K562 (cell line): ENCODE results near the gene HNRNPA3. TPM values are rescaled to one million over a fixed set of nuclear protein-coding genes. Genes with fewer than 3 reads are reported as not detected.
A peak's percentile ranks its signal among the peaks of the same experiment; 100 is the strongest.

Experiments used
- BRF2 ChIP-seq: IDR thresholded peaks from 3 replicates; pipeline ENCODE4 v1.6.1; 2011; ENCODE audit warnings: borderline replicate concordance, mild to moderate bottlenecking; ENCODE audit not compliant: insufficient read length, insufficient read depth
- CTCFL ChIP-seq: IDR thresholded peaks from 2 replicates; pipeline ENCODE4 v1.6.1; 2011; ENCODE audit warnings: borderline replicate concordance, low read depth, mild to moderate bottlenecking, moderate library complexity, low read length; ENCODE audit not compliant: insufficient read depth, poor library complexity, severe bottlenecking
- ESRRB ChIP-seq: fragments of 250-450 bp; sonication (Bioruptor Pico); IDR thresholded peaks from 2 replicates; pipeline ENCODE4 v1.5.0; 2020; ENCODE audit warnings: mild to moderate bottlenecking, moderate library complexity, borderline replicate concordance
- PRPF4 ChIP-seq: fragments of 200-400 bp; formaldehyde crosslinking; IDR thresholded peaks from one replicate; pipeline ENCODE4 v1.6.1; 2017; ENCODE audit warnings: low read length, low read depth, mild to moderate bottlenecking; ENCODE audit not compliant: insufficient read depth, poor library complexity, severe bottlenecking
- SREBF1 ChIP-seq: fragments of 150-350 bp; IDR thresholded peaks from 2 replicates; pipeline ENCODE4 v1.6.1; 2014; ENCODE audit warnings: antibody characterized with exemption, low read depth, low read length, borderline replicate concordance
- TAL1 ChIP-seq: fragments of 450-650 bp; IDR thresholded peaks from 2 replicates; pipeline ENCODE4 v1.6.1; 2016; ENCODE audit warnings: mild to moderate bottlenecking
- TFAP4 ChIP-seq: sonication (generic); formaldehyde crosslinking; IDR thresholded peaks from 2 replicates; pipeline ENCODE4 v1.8.0; 2022; ENCODE audit warnings: missing genetic modification reagents, mild to moderate bottlenecking, moderate library complexity, borderline replicate concordance
- ZBTB2 ChIP-seq: fragments of 450-650 bp; IDR thresholded peaks from 2 replicates; pipeline ENCODE4 v1.6.1; 2016; ENCODE audit warnings: antibody characterized with exemption
- ZBTB40 ChIP-seq, 2 experiments: fragments of 450-650 bp in 1 of 2; sonication (generic) in 1 of 2; formaldehyde crosslinking in 1 of 2; IDR thresholded peaks; 2 replicates each; pipeline versions ENCODE4 v1.7.1 to v1.9.0; 2016 to 2022; ENCODE audit warnings: inconsistent platforms in 1 of 2, mild to moderate bottlenecking in 1 of 2, missing genetic modification reagents in 1 of 2
- ZC3H4 ChIP-seq: sonication (generic); formaldehyde crosslinking; IDR thresholded peaks from 2 replicates; pipeline ENCODE4 v1.9.0; 2021; ENCODE audit warnings: missing genetic modification reagents, borderline replicate concordance
- polyA plus RNA-seq, 8 experiments: library from polyadenylated mRNA; depleted of rRNA in 4 of 8; stranded (reverse) in 5 of 8; unstranded in 3 of 8; fragments of >200 nt; fragmentation: Nextera tagmentation in 2 of 8; fragmentation: Illumina TruSeq in 1 of 8; extraction: Ambion mirVana in 2 of 8; extraction: Trizol in 1 of 8; gene quantifications; 2 replicates each; pipeline versions ENCODE4 v1.2.1 to v1.2.3, GENCODE V29; 2011 to 2014; ENCODE audit warnings: inconsistent platforms in 1 of 8, missing spikeins in 1 of 8
- total RNA-seq, 7 experiments: library from RNA; depleted of rRNA in 6 of 7; stranded (reverse); fragments of >200 nt in 6 of 7; fragmentation: Illumina TruSeq in 2 of 7; extraction: Trizol in 2 of 7; gene quantifications; 2 replicates each; pipeline versions ENCODE4 v1.2.1 to v1.2.3, GENCODE V29; 2011 to 2021; ENCODE audit warnings: low replicate concordance in 1 of 7

Gene HNRNPA3
- total and polyA plus RNA-seq, 9 of the 15 experiments (the other 6 are each of a cell fraction or from before 2014, with no cell fraction given) = 72.8 to 428 (median 192) TPM

- TF ChIP-seq ZBTB40 (IDR thresholded peaks at IDR 0.05) (peak; percentile 71), ZBTB40 (CRISPR knock-in tag; IDR thresholded peaks at IDR 0.05) (no peak), SREBF1 (no peak), ZBTB2 (0 out of 2 replicates have a peak, but pooled peaks have one; percentile 35), ESRRB (CRISPR knock-in tag) (no peak), BRF2 (no peak), TFAP4 (peak; percentile 72), ZC3H4 (CRISPR knock-in tag) (peak; percentile 99), TAL1 (no peak), PRPF4 (no peak), CTCFL (no peak)
These were observed at the start of gene HNRNPA3 (continued) for GRCh38 chr2:177212106-177212890.
